Right lobe of liver (tissue), 4 donors: ENCODE results near the gene APP.

Experiments
- POLR2A ChIP-seq: fragments of 450-650 bp; IDR thresholded peaks from one replicate; pipeline ENCODE4 v1.6.1; 2017; ENCODE audit warnings: antibody characterized with exemption, mild to moderate bottlenecking
- TF ChIP-seq, protein P1 (sequence below), 4 donors: fragments of 200-600 bp in 3 of 4; fragments of 450-650 bp in 1 of 4; IDR thresholded peaks; one replicate each; pipeline versions ENCODE4 v1.5.1 to v1.8.0; 2016 to 2022; ENCODE audit warnings: antibody characterized with exemption in 4 of 4, mild to moderate bottlenecking in 2 of 4
- donor health status: DM: no; HTN: no; CAD: no.
- donor health status: DM: no; HTN: no; CAD: no.
- donor health status: DM: no; HTN: yes; CAD: no.

DNA sequence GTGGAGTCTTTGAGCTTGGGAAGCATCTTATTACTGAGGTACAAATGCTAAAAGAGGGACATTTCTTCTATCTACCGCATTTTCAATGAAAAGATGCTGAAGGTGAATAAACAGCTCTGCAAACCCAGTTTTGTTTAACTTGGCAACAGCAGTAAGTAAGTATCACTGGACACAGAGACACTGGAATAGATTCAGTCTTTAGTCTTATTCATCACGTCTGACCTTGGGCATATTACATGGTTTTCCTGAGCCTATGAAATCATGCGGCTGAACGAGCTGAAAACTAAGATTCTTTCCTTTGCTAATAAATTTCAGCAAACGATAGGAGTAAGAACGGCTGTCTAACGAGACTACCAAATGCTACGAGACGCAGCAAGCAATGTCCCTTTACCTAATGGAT, 228.4 kb downstream of the APP start:
- TF ChIP-seq, protein P1, sequence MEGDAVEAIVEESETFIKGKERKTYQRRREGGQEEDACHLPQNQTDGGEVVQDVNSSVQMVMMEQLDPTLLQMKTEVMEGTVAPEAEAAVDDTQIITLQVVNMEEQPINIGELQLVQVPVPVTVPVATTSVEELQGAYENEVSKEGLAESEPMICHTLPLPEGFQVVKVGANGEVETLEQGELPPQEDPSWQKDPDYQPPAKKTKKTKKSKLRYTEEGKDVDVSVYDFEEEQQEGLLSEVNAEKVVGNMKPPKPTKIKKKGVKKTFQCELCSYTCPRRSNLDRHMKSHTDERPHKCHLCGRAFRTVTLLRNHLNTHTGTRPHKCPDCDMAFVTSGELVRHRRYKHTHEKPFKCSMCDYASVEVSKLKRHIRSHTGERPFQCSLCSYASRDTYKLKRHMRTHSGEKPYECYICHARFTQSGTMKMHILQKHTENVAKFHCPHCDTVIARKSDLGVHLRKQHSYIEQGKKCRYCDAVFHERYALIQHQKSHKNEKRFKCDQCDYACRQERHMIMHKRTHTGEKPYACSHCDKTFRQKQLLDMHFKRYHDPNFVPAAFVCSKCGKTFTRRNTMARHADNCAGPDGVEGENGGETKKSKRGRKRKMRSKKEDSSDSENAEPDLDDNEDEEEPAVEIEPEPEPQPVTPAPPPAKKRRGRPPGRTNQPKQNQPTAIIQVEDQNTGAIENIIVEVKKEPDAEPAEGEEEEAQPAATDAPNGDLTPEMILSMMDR (IDR thresholded peaks at IDR 0.05) = no peak
- TF ChIP-seq POLR2A = no peak
